Kidney glomerular epithelial cell (primary cell): Measurements from ENCODE around the gene MYCL.

Source experiments
- DNase-seq: peaks from one replicate; lab custom pipeline; 2025; lab: John Stamatoyannopoulos, UW

The MYCL gene

GRCh38 chr1:39901714-39902459 lies at the start of gene MYCL:
TSS of gene MYCL (minus strand) at chr1:39901917. CDS start at chr1:39901434, 483 bp downstream.
- DNase-seq = peak; percentile 63

GRCh38 chr1:39949891-39950290 lies 48.2 kb upstream of the MYCL start:
- no peak for DNase-seq

- no peak for DNase-seq
Observed at GRCh38 chr1:39947260-39947659, 45.5 kb upstream of the MYCL start.

- DNase-seq = no peak
Observed at GRCh38 chr1:39946216-39946615, 44.5 kb upstream of the MYCL start.

- no peak for DNase-seq
Observed at GRCh38 chr1:39944410-39945112, 42.8 kb upstream of the MYCL start.

GRCh38 chr1:39943471-39944290 lies 42.0 kb upstream of the MYCL start:
- DNase-seq = no peak

- no peak for DNase-seq
Observed at GRCh38 chr1:39940980-39941871, 39.5 kb upstream of the MYCL start.

GRCh38 chr1:39940253-39940652 lies 38.5 kb upstream of the MYCL start:
- DNase-seq = no peak

GRCh38 chr1:39938856-39939255 lies 37.1 kb upstream of the MYCL start:
- no peak for DNase-seq

- no peak for DNase-seq
Observed at GRCh38 chr1:39936724-39937491, 35.2 kb upstream of the MYCL start.

GRCh38 chr1:39933956-39934941 lies 32.5 kb upstream of the MYCL start:
- peak; percentile 94 for DNase-seq

- no peak for DNase-seq
Observed at GRCh38 chr1:39928809-39929587, 27.3 kb upstream of the MYCL start.

- DNase-seq = no peak
Observed at GRCh38 chr1:39927538-39927937, 25.8 kb upstream of the MYCL start.

- no peak for DNase-seq
Observed at GRCh38 chr1:39926820-39927219, 25.1 kb upstream of the MYCL start.

- DNase-seq = peak; percentile 56
Observed at GRCh38 chr1:39926343-39926793, 24.7 kb upstream of the MYCL start.

- no peak for DNase-seq
Observed at GRCh38 chr1:39925721-39926342, 24.1 kb upstream of the MYCL start.

- DNase-seq = no peak
Observed at GRCh38 chr1:39922251-39922688, 20.6 kb upstream of the MYCL start.

- peak; percentile 88 for DNase-seq
Observed at GRCh38 chr1:39919545-39919944, 17.8 kb upstream of the MYCL start.
